A673 (cell line): ENCODE data around the gene C1orf167. TPM values are rescaled to one million over a fixed set of nuclear protein-coding genes. Genes with fewer than 3 reads are reported as not detected.

Experiments
- BruUV-seq: library from RNA; stranded (reverse); fragments of 400-500 nt; replicated peaks from 2 replicates; lab custom pipeline; 2021; lab: Mats Ljungman, UMichigan
- CTCF ChIA-PET: fragments of 300-600 bp; sonication (Branson Sonifier 250); formaldehyde crosslinking; loops from one replicate; lab custom pipeline; 2022; ENCODE audit warnings: antibody characterized with exemption; lab: Charles Lee
- POLR2A ChIA-PET: fragments of 300-600 bp; sonication (Branson Sonifier 250); formaldehyde crosslinking; loops from one replicate; lab custom pipeline; 2022; ENCODE audit warnings: antibody characterized with exemption; ENCODE audit not compliant: low non-redundant PET; lab: Charles Lee
- DNase-seq: peaks from one replicate; pipeline ENCODE4 v3.0.0-alpha.2; 2015; ENCODE audit warnings: low spot score
- H3K27ac ChIP-seq: fragments of 200-600 bp; sonication (generic); 2 replicates; pipeline ENCODE4 v1.5.1; 2016; ENCODE audit warnings: mixed run types, low read depth, mild to moderate bottlenecking, mixed read lengths, antibody characterized with exemption, low read length; ENCODE audit not compliant: poor library complexity, severe bottlenecking
- H3K27me3 ChIP-seq: fragments of 200-600 bp; sonication (generic); replicated peaks from 2 replicates; pipeline ENCODE4 v1.6.1; 2017; ENCODE audit warnings: mixed run types, low read depth, mild to moderate bottlenecking, mixed read lengths, antibody characterized with exemption, low read length; ENCODE audit not compliant: insufficient read depth, poor library complexity
- H3K36me3 ChIP-seq: fragments of 200-600 bp; sonication (generic); 2 replicates; pipeline ENCODE4 v1.6.1; 2016; ENCODE audit warnings: mixed run types, mild to moderate bottlenecking, mixed read lengths, antibody characterized with exemption, low read length; ENCODE audit not compliant: insufficient read depth, poor library complexity, severe bottlenecking
- H3K4me1 ChIP-seq: fragments of 200-600 bp; sonication (generic); 2 replicates; pipeline ENCODE4 v1.6.1; 2017; ENCODE audit warnings: mixed run types, mild to moderate bottlenecking, mixed read lengths, antibody characterized with exemption, low read length; ENCODE audit not compliant: insufficient read depth, poor library complexity, severe bottlenecking
- H3K4me3 ChIP-seq: fragments of 200-600 bp; sonication (generic); 2 replicates; pipeline ENCODE4 v1.5.1; 2016; ENCODE audit warnings: low read depth, mixed run types, mild to moderate bottlenecking, mixed read lengths, low read length; ENCODE audit not compliant: poor library complexity, severe bottlenecking
- H3K9me3 ChIP-seq: fragments of 200-600 bp; sonication (generic); 2 replicates; pipeline ENCODE4 v1.6.1; 2016; ENCODE audit warnings: mixed run types, low read depth, mild to moderate bottlenecking, mixed read lengths, antibody characterized with exemption, low read length; ENCODE audit not compliant: poor library complexity, severe bottlenecking
- CTCF ChIP-seq: fragments of 300-800, 200-600 bp; sonication (generic); conservative IDR thresholded peaks from 2 replicates; pipeline ENCODE4 v1.5.1; 2017; ENCODE audit warnings: low read depth, mild to moderate bottlenecking, antibody characterized with exemption, low read length, moderate library complexity, mixed read lengths
- EZH2 ChIP-seq: fragments of 200-600 bp; sonication (generic); IDR thresholded peaks from 2 replicates; pipeline ENCODE4 v1.6.1; 2017; ENCODE audit warnings: borderline replicate concordance, low read depth, mild to moderate bottlenecking, mixed read lengths, antibody characterized with exemption, low read length; ENCODE audit not compliant: poor library complexity, severe bottlenecking
- intact Hi-C: fragments of 100-400 bp; cut with micrococcal nuclease; formaldehyde crosslinking; loops from one replicate; pipeline ENCODE4 v1.10.0; 2022; ENCODE audit not compliant: unreplicated experiment
- total RNA-seq: library from RNA; stranded (reverse); gene quantifications from 2 replicates; pipeline ENCODE4 v1.2.3, GENCODE V29; 2021

The C1orf167 gene
- total RNA-seq, 1 experiment from 2014 or later = not detected

GRCh38 chr1:11833900-11834299, 71.9 kb downstream of the C1orf167 start:
- H3K27ac ChIP-seq = no peak overlapping the region
- ChIA-PET POLR2A (no interaction called here), CTCF (no interaction called here)
- TF ChIP-seq CTCF (no peak), EZH2 (no peak)
- no peaks in the 10 kb centered on the region for H3K27me3 ChIP-seq
- H3K4me1 ChIP-seq = no peaks in the 10 kb centered on the region
- H3K9me3 ChIP-seq = no peaks in the 10 kb centered on the region
- H3K36me3 ChIP-seq = peaks cover 70% of the 10 kb centered on the region
- intact Hi-C loops = no loop called here
- no TSS peak for BruUV-seq
- no peak overlapping the region for H3K4me3 ChIP-seq
- DNase-seq = no peak

GRCh38 chr1:11835441-11836225, 73.6 kb downstream of the C1orf167 start:
- Histone ChIP-seq H3K27me3 (no peaks in the 10 kb centered on the region), H3K36me3 (peaks cover 76% of the 10 kb centered on the region), H3K27ac (no peak overlapping the region), H3K4me1 (no peaks in the 10 kb centered on the region), H3K4me3 (no peak overlapping the region), H3K9me3 (no peaks in the 10 kb centered on the region)
- TF ChIP-seq CTCF (no peak), EZH2 (no peak)
- no TSS peak for BruUV-seq
- DNase-seq = no peak
- intact Hi-C loops = no loop called here
- POLR2A ChIA-PET = no interaction called here
- CTCF ChIA-PET = no interaction called here

- peaks cover 4% of the 10 kb centered on the region for H3K4me1 ChIP-seq
- no peak overlapping the region for H3K4me3 ChIP-seq
- ChIA-PET POLR2A (interaction anchor here (0.6 kb wide), 1 partner anchor 746 kb away, joined by 3 read pairs; no protein-coding TSS in a partner anchor), CTCF (interaction anchor here (1.2 kb wide), 1 partner anchor 130 kb away, joined by 8 read pairs; no protein-coding TSS in a partner anchor)
- H3K27me3 ChIP-seq = no peaks in the 10 kb centered on the region
- intact Hi-C loops = no loop called here
- H3K9me3 ChIP-seq = no peaks in the 10 kb centered on the region
- H3K36me3 ChIP-seq = peaks cover 80% of the 10 kb centered on the region
- no peak for DNase-seq
- no TSS peak for BruUV-seq
- no peak overlapping the region for H3K27ac ChIP-seq
- TF ChIP-seq CTCF (no peak), EZH2 (no peak)
Measured at GRCh38 chr1:11836955-11837766, 75.2 kb downstream of the C1orf167 start.
